SK-N-SH (cell line): ENCODE data around the gene SDF4. TPM values are rescaled to one million over a fixed set of nuclear protein-coding genes. Genes with fewer than 3 reads are reported as not detected.

Source experiments
- CTCF ChIA-PET: fragments of 300-600, 350-600 bp; formaldehyde crosslinking; extraction: SDS; loops from one replicate; lab custom pipeline; 2021; lab: Yijun Ruan, JAX
- POLR2A ChIA-PET: fragments of 350-600 bp; sonication (Branson Sonifier 250); formaldehyde crosslinking; extraction: SDS; loops from one replicate; lab custom pipeline; 2020; ENCODE audit warnings: antibody characterized with exemption, inconsistent platforms; lab: Yijun Ruan, JAX
- DNase-seq: peaks from one replicate; pipeline ENCODE4 v3.0.0; 2012
- H2AFZ ChIP-seq: fragments of 200-600 bp; sonication (generic); 2 replicates; pipeline ENCODE4 v1.8.1; 2016; ENCODE audit warnings: antibody characterized with exemption, mild to moderate bottlenecking, low read depth
- H3F3A ChIP-seq: fragments of 200-600 bp; sonication (generic); replicated peaks from 2 replicates; pipeline ENCODE3; 2016; ENCODE audit warnings: antibody characterized with exemption, mild to moderate bottlenecking; ENCODE audit not compliant: insufficient read depth
- H3K27ac ChIP-seq, 2 experiments: fragments of 200-500 bp in 1 of 2; fragments of 200-600 bp in 1 of 2; sonication (Bioruptor generic) in 1 of 2; sonication (generic), shearing (Covaris generic) in 1 of 2; 2 replicates each; pipeline versions ENCODE4 v1.5.1 to v1.6.1; 2014 to 2016; ENCODE audit warnings: low read depth in 2 of 2, inconsistent platforms in 1 of 2, low read length in 1 of 2, mild to moderate bottlenecking in 1 of 2, mixed read lengths in 1 of 2
- H3K27me3 ChIP-seq: fragments of 200-600 bp; sonication (generic), shearing (Covaris generic); 2 replicates; pipeline ENCODE4 v1.6.1; 2016; ENCODE audit warnings: mixed run types; ENCODE audit not compliant: insufficient read depth
- H3K36me3 ChIP-seq, 2 experiments: fragments of 200-500 bp in 1 of 2; fragments of 200-600 bp in 1 of 2; sonication (Bioruptor generic) in 1 of 2; sonication (generic) in 1 of 2; replicated peaks in 1 of 2; 2 replicates each; pipeline versions ENCODE3 to v1.5.1; 2014 to 2016; ENCODE audit warnings: low read length in 1 of 2, mild to moderate bottlenecking in 1 of 2; ENCODE audit not compliant: insufficient read depth in 2 of 2, control insufficient read depth in 1 of 2
- H3K4me1 ChIP-seq, 2 experiments: fragments of 200-500 bp in 1 of 2; fragments of 200-600 bp in 1 of 2; sonication (Bioruptor generic) in 1 of 2; sonication (generic), shearing (Covaris generic) in 1 of 2; 2 replicates each; pipeline versions ENCODE4 v1.5.1 to v1.6.1; 2014 to 2016; ENCODE audit warnings: low read depth in 1 of 2, low read length in 1 of 2, mixed run types in 1 of 2; ENCODE audit not compliant: insufficient read depth in 2 of 2, control insufficient read depth in 1 of 2
- H3K4me2 ChIP-seq: fragments of 200-600 bp; sonication (generic), shearing (Covaris generic); 2 replicates; pipeline ENCODE4 v1.6.1; 2017; ENCODE audit warnings: mixed run types
- H3K4me3 ChIP-seq, 2 experiments: fragments of 200-500 bp in 1 of 2; fragments of 200-600 bp in 1 of 2; sonication (Bioruptor generic) in 1 of 2; sonication (generic), shearing (Covaris generic) in 1 of 2; 2 replicates each; pipeline versions ENCODE4 v1.5.1 to v1.8.1; 2014 to 2016; ENCODE audit warnings: low read depth in 2 of 2, inconsistent platforms in 1 of 2, low read length in 1 of 2, mild to moderate bottlenecking in 1 of 2, mixed read lengths in 1 of 2, moderate library complexity in 1 of 2
- H3K79me2 ChIP-seq: fragments of 200-600 bp; sonication (generic); 2 replicates; pipeline ENCODE4 v1.8.1; 2017; ENCODE audit warnings: mild to moderate bottlenecking; ENCODE audit not compliant: insufficient read depth
- H3K9ac ChIP-seq: fragments of 200-600 bp; sonication (generic); 2 replicates; pipeline ENCODE4 v1.6.1; 2017; ENCODE audit warnings: mixed run types
- H3K9me2 ChIP-seq: fragments of 200-600 bp; sonication (generic); 2 replicates; pipeline ENCODE4 v1.6.1; 2017; ENCODE audit warnings: mixed run types
- H3K9me3 ChIP-seq: fragments of 200-600 bp; sonication (generic); 2 replicates; pipeline ENCODE4 v1.6.1; 2017; ENCODE audit warnings: mixed run types, mild to moderate bottlenecking, moderate library complexity
- H4K20me1 ChIP-seq: fragments of 200-600 bp; sonication (generic); 2 replicates; pipeline ENCODE4 v1.6.1; 2017; ENCODE audit warnings: mild to moderate bottlenecking, mixed run types; ENCODE audit not compliant: insufficient read depth
- ELF1 ChIP-seq: IDR thresholded peaks from 2 replicates; pipeline ENCODE4 v1.4.0; 2012
- EP300 ChIP-seq, 2 experiments: IDR thresholded peaks; 2 replicates each; pipeline versions ENCODE4 v1.4.0 to v1.6.1; 2012; ENCODE audit warnings: borderline replicate concordance in 1 of 2, low read depth in 1 of 2, low read length in 1 of 2
- EZH2phosphoT487 ChIP-seq: fragments of 200-600 bp; sonication (generic); IDR thresholded peaks from 2 replicates; pipeline ENCODE4 v1.6.1; 2017; ENCODE audit warnings: low read depth, mixed run types, mild to moderate bottlenecking, antibody characterized with exemption, moderate library complexity, borderline replicate concordance
- FOSL2 ChIP-seq: IDR thresholded peaks from 2 replicates; pipeline ENCODE4 v1.4.0; 2012; ENCODE audit warnings: low read depth, mild to moderate bottlenecking, moderate library complexity, borderline replicate concordance
- FOXM1 ChIP-seq: IDR thresholded peaks from 2 replicates; pipeline ENCODE4 v1.4.0; 2012; ENCODE audit warnings: low read depth, mild to moderate bottlenecking
- GABPA ChIP-seq: IDR thresholded peaks from 2 replicates; pipeline ENCODE4 v1.4.0; 2012; ENCODE audit warnings: low read depth, mild to moderate bottlenecking
- GATA2 ChIP-seq: sonication (generic); formaldehyde crosslinking; IDR thresholded peaks from 2 replicates; pipeline ENCODE4 v1.5.0; 2020; ENCODE audit warnings: mild to moderate bottlenecking, missing genetic modification reagents
- IRF3 ChIP-seq: fragments of 150-350 bp; IDR thresholded peaks from 2 replicates; pipeline ENCODE4 v1.6.1; 2016; ENCODE audit warnings: mild to moderate bottlenecking, low read depth, low read length
- JUND ChIP-seq: IDR thresholded peaks from 2 replicates; pipeline ENCODE4 v1.4.0; 2012
- MAX ChIP-seq: IDR thresholded peaks from 2 replicates; pipeline ENCODE4 v1.4.0; 2012; ENCODE audit warnings: low read depth
- MEF2A ChIP-seq: IDR thresholded peaks from 2 replicates; pipeline ENCODE4 v1.4.0; 2012; ENCODE audit warnings: low read depth, borderline replicate concordance
- NRF1 ChIP-seq: IDR thresholded peaks from 2 replicates; pipeline ENCODE4 v1.6.1; 2012; ENCODE audit warnings: low read depth, mild to moderate bottlenecking, low read length
- POLR2AphosphoS5 ChIP-seq: IDR thresholded peaks from 2 replicates; pipeline ENCODE4 v1.6.1; 2012; ENCODE audit warnings: low read depth, low read length
- RFX5 ChIP-seq: IDR thresholded peaks from 2 replicates; pipeline ENCODE4 v1.6.1; 2012; ENCODE audit warnings: mild to moderate bottlenecking, improper control_type of control experiment, low read length
- SMC3 ChIP-seq: IDR thresholded peaks from 2 replicates; pipeline ENCODE4 v1.6.1; 2012; ENCODE audit warnings: low read depth, low read length, improper control_type of control experiment
- TCF12 ChIP-seq: IDR thresholded peaks from 2 replicates; pipeline ENCODE4 v1.4.0; 2012
- USF1 ChIP-seq: IDR thresholded peaks from 2 replicates; pipeline ENCODE4 v1.4.0; 2012; ENCODE audit warnings: low read depth, borderline replicate concordance
- USF2 ChIP-seq: fragments of 150-350 bp; IDR thresholded peaks from 2 replicates; pipeline ENCODE4 v1.6.1; 2017; ENCODE audit warnings: antibody characterized with exemption, low read length, low read depth, borderline replicate concordance
- YY1 ChIP-seq: IDR thresholded peaks from 2 replicates; pipeline ENCODE4 v1.4.0; 2012; ENCODE audit warnings: low read depth, mild to moderate bottlenecking
- WGBS: methylation state at CpG from one replicate; pipeline ENCODE4 v1.1.6; 2017; ENCODE audit warnings: low lambda C conversion rate; 5-methylcytosine and 5-hydroxymethylcytosine counted together
- polyA plus RNA-seq, 3 experiments: library from polyadenylated mRNA; depleted of rRNA; stranded (reverse); fragments of >200 nt; gene quantifications; 2 replicates each; pipeline ENCODE4 v1.2.3, GENCODE V29; 2012

The SDF4 gene
- polyA plus RNA-seq, 1 of the 3 experiments (the other 2 are of a cell fraction), result 265 TPM

GRCh38 chr1:1213345-1214265 lies 18.2 kb downstream of the SDF4 start, which contains the start of gene TNFRSF4:
Gene TNFRSF4, minus strand, starts transcription at chr1:1214153. Its CDS starts 26 bp downstream, at chr1:1214127.
- H2AFZ ChIP-seq, result no peak within 1 kb of the TSS
- ChIA-PET CTCF (no interaction called here), POLR2A (interaction anchor here (0.5 to 0.8 kb wide), 2 partner anchors 10 to 27 kb away, joined by 3 to 4 read pairs; no protein-coding TSS in a partner anchor)
- peaks cover 0 to 20% of the 10 kb centered on the region in 2 experiments for H3K36me3 ChIP-seq
- H3K4me1 ChIP-seq, result peaks cover 0 to under 1% of the 10 kb centered on the region in 2 experiments; a peak in 1 of 4 replicates
- no peaks in the 10 kb centered on the region for H3K9me2 ChIP-seq
- no peaks in the 10 kb centered on the region for H3K27me3 ChIP-seq
- TF ChIP-seq RFX5 (no peak), YY1 (no peak), MAX (no peak), IRF3 (no peak), TCF12 (no peak), NRF1 (no peak), EP300 (IDR thresholded peaks at IDR 0.05; ENCODE audit: borderline replicate concordance in 1 of 2, low read depth in 1 of 2, low read length in 1 of 2) (no peak), GABPA (no peak), EZH2phosphoT487 (no peak), USF2 (no peak), GATA2 (CRISPR knock-in tag) (no peak), USF1 (no peak), SMC3 (no peak), ELF1 (no peak), JUND (no peak), FOSL2 (no peak), FOXM1 (no peak), MEF2A (no peak), POLR2AphosphoS5 (no peak)
- 84% methylated on average over 5 of the region's 56 CpGs for whole genome bisulfite sequencing
- no peaks in the 10 kb centered on the region for H3F3A ChIP-seq
- no peaks in the 10 kb centered on the region for H3K9me3 ChIP-seq
- DNase-seq, result no peak
- no peaks in the 10 kb centered on the region for H3K79me2 ChIP-seq
- H3K27ac ChIP-seq, result no peak within 1 kb of the TSS
- no peak within 1 kb of the TSS for H3K4me2 ChIP-seq
- H4K20me1 ChIP-seq, result no peaks in the 10 kb centered on the region
- no peak within 1 kb of the TSS for H3K9ac ChIP-seq
- no peak within 1 kb of the TSS for H3K4me3 ChIP-seq
